GM21423 (cell line): Measurements from ENCODE around the gene MCTP1.

ENCODE experiments used
- ATAC-seq: cut with Tn5 transposase; IDR thresholded peaks from one replicate; pipeline ENCODE4 v1.9.1; 2021; ENCODE audit warnings: mild to moderate bottlenecking, moderate library complexity; ENCODE audit not compliant: unreplicated experiment

MCTP1 gene

GRCh38 chr5:94778732-94779131, 506.2 kb downstream of the MCTP1 start:
- ATAC-seq, result no peak

- ATAC-seq, result no peak
Measured at GRCh38 chr5:94778299-94778698, 506.6 kb downstream of the MCTP1 start.

GRCh38 chr5:94777056-94777880, 507.6 kb downstream of the MCTP1 start:
- ATAC-seq, result no peak

- ATAC-seq, result no peak
Measured at GRCh38 chr5:94776167-94776566, 508.7 kb downstream of the MCTP1 start.

GRCh38 chr5:94775088-94775487, 509.8 kb downstream of the MCTP1 start:
- ATAC-seq, result no peak

GRCh38 chr5:94771742-94772141, 513.2 kb downstream of the MCTP1 start:
- no peak for ATAC-seq

- ATAC-seq, result no peak
Measured at GRCh38 chr5:94769996-94770395, 514.9 kb downstream of the MCTP1 start.

- no peak for ATAC-seq
Measured at GRCh38 chr5:94761786-94762185, 523.1 kb downstream of the MCTP1 start.

- ATAC-seq, result no peak
Measured at GRCh38 chr5:94761055-94761454, 523.8 kb downstream of the MCTP1 start.

- no peak for ATAC-seq
Measured at GRCh38 chr5:94759961-94760360, 524.9 kb downstream of the MCTP1 start.

GRCh38 chr5:94759022-94759421, 525.9 kb downstream of the MCTP1 start:
- no peak for ATAC-seq

GRCh38 chr5:94754824-94755223, 530.1 kb downstream of the MCTP1 start:
- ATAC-seq, result no peak

GRCh38 chr5:94751460-94751859, 533.4 kb downstream of the MCTP1 start:
- ATAC-seq, result no peak

- no peak for ATAC-seq
Measured at GRCh38 chr5:94750681-94751080, 534.2 kb downstream of the MCTP1 start.

GRCh38 chr5:94749042-94749441, 535.9 kb downstream of the MCTP1 start:
- ATAC-seq, result no peak

- no peak for ATAC-seq
Measured at GRCh38 chr5:94748212-94748611, 536.7 kb downstream of the MCTP1 start.

GRCh38 chr5:94747371-94747770, 537.5 kb downstream of the MCTP1 start:
- ATAC-seq, result no peak

GRCh38 chr5:94746731-94747124, 538.2 kb downstream of the MCTP1 start:
- peak; percentile 66 for ATAC-seq

- ATAC-seq, result peak; percentile 45
Measured at GRCh38 chr5:94745786-94746730, 538.8 kb downstream of the MCTP1 start.

- peak; percentile 26 for ATAC-seq
Measured at GRCh38 chr5:94744906-94745305, 540.0 kb downstream of the MCTP1 start.

GRCh38 chr5:94742852-94743251, 542.0 kb downstream of the MCTP1 start:
- ATAC-seq, result no peak

- ATAC-seq, result no peak
Measured at GRCh38 chr5:94740286-94740685, 544.6 kb downstream of the MCTP1 start.
